RPMI7951 (cell line): ENCODE results near the gene APBA2. TPM values are rescaled to one million over a fixed set of nuclear protein-coding genes. Genes with fewer than 3 reads are reported as not detected.
"Not testable (repeated sequence)": the region's sequence is repeated elsewhere in the genome, so short reads cannot be mapped to it uniquely, and the experiment has no call there.

Experiments used
- DNase-seq: peaks from one replicate; pipeline ENCODE4 v3.0.0-alpha.2; 2012; ENCODE audit warnings: low read depth
- total RNA-seq: library from RNA; depleted of rRNA; stranded (reverse); fragments of >200 nt; shearing (Covaris generic); gene quantifications from 2 replicates; pipeline ENCODE4 v1.2.3, GENCODE V29; 2014

The APBA2 gene
- total RNA-seq, 1 experiment from 2014 or later: 4.2 TPM

DNA sequence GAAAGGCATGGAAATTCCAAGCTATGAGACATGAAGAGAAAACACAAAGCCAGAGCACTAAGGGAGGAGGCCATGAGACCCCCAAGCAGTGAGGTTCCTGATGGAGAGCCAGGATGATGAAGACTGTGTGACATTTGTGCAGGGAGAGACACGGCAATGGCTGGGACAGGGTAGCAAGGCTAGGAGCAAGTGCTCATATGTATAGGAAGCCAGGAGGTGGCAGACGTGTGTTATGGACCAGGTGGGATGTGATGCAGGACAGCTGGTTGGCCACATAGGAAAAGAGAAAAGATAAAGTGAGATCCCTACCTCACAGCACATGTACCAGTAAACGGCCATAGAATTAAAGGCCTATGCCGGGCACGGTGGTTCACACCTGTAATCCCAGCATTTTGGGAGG lies 112.7 kb downstream of the APBA2 start:
- no peak for DNase-seq

- DNase-seq: no peak
These were observed 117.5 kb downstream of the APBA2 start for GRCh38 chr15:29003191-29003839.

DNA sequence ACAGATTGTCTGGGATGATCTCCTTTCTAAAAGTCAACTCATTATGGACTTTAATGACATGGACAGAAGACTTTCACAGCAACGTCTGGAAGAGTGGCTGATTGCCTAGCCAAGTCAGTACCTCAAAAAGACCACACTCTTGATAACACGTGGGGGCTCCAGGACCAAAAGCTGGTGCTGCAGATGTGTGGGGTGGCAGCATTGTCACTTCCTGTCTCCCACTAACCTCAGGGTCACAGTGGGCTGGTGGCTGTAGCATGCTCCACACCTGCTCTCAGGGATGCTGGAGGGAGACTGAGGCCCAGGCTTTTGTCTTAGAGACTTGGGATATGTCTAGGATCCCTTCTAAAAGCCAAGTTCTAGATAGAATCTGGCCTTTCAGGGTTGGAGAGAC lies 118.1 kb downstream of the APBA2 start:
- no peak for DNase-seq

DNA sequence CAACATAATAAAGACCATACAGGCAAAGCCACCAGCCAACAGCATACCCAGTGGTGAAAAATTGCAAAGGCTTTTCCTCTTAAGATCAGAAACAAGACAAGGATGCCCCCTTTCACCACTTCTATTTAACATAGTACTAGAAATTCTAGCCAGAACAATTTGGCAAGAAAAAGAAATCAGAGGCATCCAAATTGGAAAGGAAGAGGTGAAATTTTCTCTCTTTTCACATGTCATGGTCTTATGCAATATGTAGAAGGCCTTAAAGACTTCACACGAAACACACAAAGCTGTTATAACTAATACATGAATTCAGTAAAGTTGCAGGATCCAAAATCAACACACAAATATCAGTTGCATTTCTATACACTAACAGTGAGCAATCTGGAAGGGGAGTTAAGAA lies 120.2 kb downstream of the APBA2 start:
- DNase-seq: no peak

DNA sequence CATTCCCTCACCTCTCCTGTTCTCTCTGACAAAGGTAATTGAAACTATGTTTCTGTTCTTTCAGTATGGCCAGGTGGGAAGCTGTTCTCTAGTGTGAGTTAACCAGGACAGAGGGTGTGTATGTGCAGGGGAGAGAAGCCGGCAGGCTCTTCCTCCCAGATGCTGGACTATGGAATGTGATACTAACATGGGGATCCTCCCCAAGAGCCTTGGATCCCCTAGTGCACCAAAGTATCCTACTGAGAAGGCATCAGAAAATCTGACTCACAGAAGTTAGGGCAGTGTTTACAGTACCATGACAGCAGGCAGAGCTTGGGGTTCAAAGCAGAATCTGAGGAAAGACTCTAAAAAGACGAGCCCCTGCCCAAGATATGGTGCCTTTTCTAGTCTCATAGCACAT lies 123.1 kb downstream of the APBA2 start:
- no peak for DNase-seq

DNA sequence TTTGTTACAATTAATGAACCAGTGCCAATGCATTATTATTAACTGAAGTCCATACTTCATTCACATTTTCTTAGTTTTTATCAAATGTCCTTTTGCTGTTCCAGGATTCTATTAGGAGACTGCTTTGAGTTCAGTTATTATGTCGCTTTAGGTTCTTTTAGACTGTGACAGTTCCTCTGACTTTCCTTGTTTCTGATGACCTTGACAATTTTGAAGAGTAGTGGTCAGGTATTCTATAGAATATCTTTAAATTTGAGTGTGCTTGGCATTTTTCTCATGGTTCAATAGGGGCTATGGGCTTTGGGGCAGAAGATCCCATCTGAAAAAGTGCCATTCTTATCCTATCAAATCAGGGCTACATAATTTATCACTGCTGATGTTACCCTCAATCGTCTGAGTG lies 126.3 kb downstream of the APBA2 start:
- DNase-seq: no peak

DNA sequence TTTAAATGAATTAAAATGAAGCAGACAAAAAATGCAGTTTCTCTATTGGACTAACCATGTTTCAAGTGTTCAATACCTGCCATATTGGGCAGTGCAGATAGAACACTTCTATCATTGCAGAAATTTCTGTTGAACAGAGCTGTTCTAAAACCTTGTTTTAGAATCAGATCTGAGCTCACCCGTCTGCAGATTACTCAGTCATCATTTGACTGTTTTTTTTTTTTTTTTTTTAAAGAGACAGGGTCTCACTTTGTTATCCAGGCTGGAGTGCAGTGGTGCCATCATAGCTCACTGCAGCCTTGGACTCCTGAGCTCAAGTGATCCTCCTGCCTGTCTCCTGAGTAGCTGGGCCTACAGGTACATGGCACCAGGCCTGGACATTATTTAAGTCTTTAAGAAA lies 128.7 kb downstream of the APBA2 start:
- no peak for DNase-seq

DNA sequence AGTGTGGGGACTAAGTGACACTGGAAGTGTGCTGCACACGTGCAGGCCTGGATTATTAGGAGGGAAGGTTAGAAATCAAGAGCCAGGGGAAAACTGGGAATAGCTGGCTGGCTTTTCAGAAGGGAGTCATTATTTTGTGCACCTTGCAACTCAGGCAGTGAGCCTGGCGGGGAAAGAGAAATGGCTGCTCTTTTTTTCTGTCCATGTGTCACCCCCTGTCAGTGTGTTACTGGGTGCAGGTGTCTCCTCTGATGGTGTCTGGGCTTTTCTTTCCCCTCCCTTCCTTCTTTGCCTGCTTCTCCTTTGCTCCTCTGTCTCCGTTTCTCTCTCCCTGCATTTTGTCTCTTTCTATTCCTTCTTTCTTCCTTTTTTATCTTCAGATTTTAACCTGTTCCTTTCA lies 130.7 kb downstream of the APBA2 start:
- DNase-seq: no peak

GRCh38 chr15:29018120-29018805 lies 132.5 kb downstream of the APBA2 start:
- no peak for DNase-seq

DNA sequence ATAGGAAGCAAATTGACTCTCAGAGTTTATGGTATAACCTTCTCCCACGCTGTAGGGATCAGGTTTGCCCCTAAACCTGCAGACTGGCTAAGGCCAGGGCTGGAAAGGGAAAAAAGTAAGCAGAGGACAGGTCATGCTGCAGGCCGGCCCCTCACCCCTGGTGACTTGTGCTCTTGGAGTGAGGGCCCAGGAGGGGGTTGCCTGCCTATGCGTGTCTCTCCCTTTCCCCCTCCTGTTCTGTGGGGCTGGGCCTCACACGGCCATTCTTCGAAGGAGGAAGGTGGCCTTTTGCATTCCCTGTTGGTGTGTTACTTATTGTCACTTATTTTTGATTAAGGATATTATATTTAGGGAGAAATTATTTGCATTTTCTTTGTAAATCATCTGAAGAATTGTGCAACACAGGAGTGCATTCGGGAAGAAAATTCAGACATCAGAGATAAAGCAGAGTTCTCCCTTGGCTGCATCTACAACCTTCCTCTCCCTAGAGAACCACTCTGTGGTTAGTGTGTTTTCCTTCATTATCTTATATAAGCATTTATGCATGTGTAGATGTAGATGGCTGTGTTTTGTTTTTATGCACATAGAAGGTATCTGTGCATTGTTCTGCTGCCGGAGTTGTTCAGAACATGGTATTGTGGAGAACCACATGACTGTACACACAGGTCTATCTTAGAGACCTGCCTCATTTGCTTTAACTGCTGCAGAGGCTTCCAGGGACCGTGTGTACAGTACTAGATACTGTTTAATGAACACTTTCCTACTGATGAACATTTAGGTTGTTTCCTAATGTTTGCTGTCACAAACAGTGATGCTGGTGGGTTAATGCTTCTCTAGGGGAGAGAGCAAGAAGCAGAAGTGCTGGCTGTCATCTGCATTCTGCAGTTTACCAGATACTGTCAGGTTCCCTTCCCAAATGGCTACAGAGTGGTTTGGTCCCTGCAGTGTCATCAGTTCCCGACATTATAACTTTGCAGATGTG lies 133.5 kb downstream of the APBA2 start:
- DNase-seq: no peak

GRCh38 chr15:29021857-29022256 lies 136.1 kb downstream of the APBA2 start:
- peak; percentile 48 for DNase-seq

DNA sequence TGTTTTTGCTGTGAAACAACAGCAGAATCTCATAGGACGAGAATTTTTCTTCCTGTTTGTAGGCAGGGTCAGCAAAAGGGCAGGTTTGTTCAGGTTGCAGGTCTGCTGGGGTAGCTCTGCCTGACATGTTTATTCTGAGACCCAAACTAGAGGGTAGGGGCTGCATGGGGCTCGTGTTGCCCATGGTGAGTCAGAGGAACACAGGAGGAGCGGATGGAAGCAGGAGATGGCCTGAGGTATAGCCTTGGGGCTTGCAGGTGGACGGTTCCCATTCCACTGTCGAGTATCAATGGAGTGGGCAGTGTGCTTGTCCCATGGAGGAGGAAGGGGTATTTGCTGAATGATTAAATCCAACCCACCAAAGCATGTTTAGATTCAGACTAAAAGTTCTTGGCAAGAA lies 138.9 kb downstream of the APBA2 start:
- DNase-seq: no peak

GRCh38 chr15:29025411-29025810 lies 139.6 kb downstream of the APBA2 start:
- not testable (repeated sequence) for DNase-seq

DNA sequence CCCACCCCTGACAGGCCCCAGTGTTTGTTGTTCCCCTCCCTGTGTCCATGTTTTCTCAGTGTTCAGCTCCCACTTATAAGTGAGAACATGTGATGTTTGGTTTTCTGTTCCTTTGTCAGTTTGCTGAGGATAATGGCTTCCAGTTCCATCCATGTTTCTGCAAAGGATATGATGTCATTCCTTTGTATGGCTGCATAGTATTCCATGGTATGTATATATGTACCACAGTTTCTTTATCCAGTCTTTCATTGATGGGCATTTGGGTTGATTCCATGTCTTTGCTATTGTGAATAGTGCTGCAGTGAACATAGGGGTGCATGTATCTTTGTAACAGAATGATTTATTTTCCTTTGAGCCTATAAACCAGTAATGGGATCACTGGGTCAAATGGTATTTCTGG lies 142.4 kb downstream of the APBA2 start:
- DNase-seq: not testable (repeated sequence)

GRCh38 chr15:29029651-29030195 lies 143.9 kb downstream of the APBA2 start:
- no peak for DNase-seq

GRCh38 chr15:29031502-29032228 lies 145.9 kb downstream of the APBA2 start:
- DNase-seq: no peak

DNA sequence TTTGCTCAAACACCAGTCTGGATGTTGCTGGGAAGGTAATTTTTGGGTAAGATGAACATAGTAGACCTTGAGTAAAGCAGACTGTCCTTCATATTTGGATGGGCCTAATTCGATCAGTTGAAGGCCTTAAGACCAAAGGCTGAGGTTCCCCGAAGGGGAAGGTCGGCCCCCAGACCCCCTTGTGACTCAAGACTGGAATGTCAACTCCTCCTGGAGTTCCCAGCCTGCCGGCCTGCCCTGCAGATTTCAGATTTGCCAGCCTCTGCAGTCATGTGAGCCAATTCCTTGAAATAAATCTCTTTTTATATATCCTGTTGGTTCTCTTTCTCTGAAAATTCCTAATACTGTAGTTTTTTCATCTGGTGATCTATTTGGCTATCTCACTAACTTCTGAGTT lies 146.5 kb downstream of the APBA2 start:
- DNase-seq: no peak

DNA sequence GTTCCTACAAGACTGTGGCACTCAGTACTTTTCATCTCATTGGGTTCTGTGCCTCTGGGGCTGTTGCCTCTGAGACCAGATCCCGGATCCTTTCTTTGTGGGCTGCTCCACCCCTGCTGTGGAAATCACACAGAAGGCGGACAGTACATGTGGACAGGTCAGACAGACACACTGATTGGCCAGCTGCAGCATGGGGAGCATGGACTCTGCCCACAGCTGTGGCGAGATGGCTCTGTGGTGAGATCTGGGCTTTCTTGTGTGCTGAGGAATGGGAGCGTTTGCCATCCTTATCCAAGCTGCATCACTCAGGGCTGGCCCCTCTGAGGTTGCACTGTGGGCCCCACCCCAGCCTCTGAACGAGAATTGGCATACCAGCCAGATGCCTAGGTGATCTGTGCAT lies 147.0 kb downstream of the APBA2 start:
- DNase-seq: no peak

GRCh38 chr15:29034151-29034550 lies 148.4 kb downstream of the APBA2 start:
- DNase-seq: peak; percentile 12

DNA sequence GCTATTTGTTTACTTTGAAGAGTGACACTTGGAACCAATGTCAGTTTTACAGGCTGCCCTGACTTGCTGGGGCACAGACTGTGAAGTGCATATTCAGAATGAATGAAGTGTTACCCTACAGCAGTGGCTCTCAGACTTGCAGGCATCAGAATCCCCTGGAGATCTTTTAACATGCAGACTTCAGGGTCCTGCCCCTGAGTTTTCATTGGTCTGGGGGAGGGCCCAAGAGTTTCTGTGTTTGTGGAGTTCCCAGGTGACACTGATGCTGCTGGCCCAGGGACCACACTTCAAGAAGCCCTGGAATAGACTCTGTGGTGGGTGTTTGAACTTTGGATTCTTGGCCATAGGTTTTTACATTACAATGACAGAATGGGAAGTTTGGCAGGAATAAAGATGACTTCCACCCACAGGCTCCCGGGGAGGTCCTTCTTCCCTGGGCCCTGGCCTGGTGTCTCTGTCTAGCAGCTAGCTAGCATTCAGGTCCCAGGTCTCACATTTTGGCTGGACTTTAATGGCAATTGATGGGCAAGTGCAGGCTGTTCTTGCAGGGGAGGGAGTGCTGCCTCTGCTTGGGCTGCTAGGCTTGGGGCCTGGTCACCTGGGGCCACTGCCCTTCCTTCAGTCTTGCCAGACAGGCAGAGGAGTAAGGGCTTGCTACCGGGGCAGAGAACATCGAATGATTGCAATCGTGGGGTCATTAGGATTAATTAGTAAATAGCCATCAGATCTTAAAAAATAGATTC lies 149.0 kb downstream of the APBA2 start:
- no peak for DNase-seq
